ENCODE measurements around the gene MORC1.

GRCh38 chr3:109047366-109047765 is 70.6 kb downstream of the MORC1 start:
- TF ChIP-seq EZH2 (IDR thresholded peaks at IDR 0.05; ENCODE audit: low read length), result no peak
- TF ChIP-seq CTCF (optimal IDR thresholded peaks at IDR 0.05 in 1 of 3, IDR thresholded peaks at IDR 0.05 in 1 of 3, conservative IDR thresholded peaks at IDR 0.05 in 1 of 3; ENCODE audit: extremely low read depth in 1 of 3, insufficient read depth in 2 of 3, low read length in 3 of 3), result no peak
